ENCODE measurements around the gene GPHB5.

DNA sequence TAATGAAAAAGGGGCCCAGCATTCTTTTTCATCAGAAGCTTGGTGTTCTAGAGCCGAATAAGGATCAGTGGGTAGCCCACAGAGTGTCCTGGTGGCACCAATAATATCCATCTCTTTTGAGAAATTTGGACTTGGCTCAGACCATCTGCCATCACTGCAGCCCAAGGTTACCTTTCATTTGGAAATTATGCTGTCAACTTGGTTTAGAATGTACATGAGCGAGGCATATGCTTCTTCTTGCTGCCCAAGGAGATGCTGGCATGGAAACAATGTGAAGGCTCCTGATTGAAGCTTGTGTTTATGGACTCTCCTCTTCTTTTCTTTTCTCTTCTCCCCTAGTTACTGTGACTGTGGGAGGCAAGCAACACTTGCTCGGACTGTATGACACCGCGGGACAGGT, 50.0 kb downstream of the GPHB5 start:
- TF ChIP-seq SIN3A (IDR thresholded peaks at IDR 0.05; ENCODE audit: borderline replicate concordance, insufficient read depth, low read length) (no peak), FOXP2 (optimal IDR thresholded peaks at IDR 0.05; ENCODE audit: borderline replicate concordance, extremely low read depth, extremely low read length, insufficient read depth) (no peak), POLR2AphosphoS5 (IDR thresholded peaks at IDR 0.05; ENCODE audit: low read depth, low read length) (no peak)
- TF ChIP-seq, protein P1, sequence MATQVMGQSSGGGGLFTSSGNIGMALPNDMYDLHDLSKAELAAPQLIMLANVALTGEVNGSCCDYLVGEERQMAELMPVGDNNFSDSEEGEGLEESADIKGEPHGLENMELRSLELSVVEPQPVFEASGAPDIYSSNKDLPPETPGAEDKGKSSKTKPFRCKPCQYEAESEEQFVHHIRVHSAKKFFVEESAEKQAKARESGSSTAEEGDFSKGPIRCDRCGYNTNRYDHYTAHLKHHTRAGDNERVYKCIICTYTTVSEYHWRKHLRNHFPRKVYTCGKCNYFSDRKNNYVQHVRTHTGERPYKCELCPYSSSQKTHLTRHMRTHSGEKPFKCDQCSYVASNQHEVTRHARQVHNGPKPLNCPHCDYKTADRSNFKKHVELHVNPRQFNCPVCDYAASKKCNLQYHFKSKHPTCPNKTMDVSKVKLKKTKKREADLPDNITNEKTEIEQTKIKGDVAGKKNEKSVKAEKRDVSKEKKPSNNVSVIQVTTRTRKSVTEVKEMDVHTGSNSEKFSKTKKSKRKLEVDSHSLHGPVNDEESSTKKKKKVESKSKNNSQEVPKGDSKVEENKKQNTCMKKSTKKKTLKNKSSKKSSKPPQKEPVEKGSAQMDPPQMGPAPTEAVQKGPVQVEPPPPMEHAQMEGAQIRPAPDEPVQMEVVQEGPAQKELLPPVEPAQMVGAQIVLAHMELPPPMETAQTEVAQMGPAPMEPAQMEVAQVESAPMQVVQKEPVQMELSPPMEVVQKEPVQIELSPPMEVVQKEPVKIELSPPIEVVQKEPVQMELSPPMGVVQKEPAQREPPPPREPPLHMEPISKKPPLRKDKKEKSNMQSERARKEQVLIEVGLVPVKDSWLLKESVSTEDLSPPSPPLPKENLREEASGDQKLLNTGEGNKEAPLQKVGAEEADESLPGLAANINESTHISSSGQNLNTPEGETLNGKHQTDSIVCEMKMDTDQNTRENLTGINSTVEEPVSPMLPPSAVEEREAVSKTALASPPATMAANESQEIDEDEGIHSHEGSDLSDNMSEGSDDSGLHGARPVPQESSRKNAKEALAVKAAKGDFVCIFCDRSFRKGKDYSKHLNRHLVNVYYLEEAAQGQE (IDR thresholded peaks at IDR 0.05; ENCODE audit: insufficient read depth in 1 of 2, low read depth in 2 of 2, low read length in 2 of 2): no peak
